ENCODE results near the gene CERS5.

Gene CERS5

DNA sequence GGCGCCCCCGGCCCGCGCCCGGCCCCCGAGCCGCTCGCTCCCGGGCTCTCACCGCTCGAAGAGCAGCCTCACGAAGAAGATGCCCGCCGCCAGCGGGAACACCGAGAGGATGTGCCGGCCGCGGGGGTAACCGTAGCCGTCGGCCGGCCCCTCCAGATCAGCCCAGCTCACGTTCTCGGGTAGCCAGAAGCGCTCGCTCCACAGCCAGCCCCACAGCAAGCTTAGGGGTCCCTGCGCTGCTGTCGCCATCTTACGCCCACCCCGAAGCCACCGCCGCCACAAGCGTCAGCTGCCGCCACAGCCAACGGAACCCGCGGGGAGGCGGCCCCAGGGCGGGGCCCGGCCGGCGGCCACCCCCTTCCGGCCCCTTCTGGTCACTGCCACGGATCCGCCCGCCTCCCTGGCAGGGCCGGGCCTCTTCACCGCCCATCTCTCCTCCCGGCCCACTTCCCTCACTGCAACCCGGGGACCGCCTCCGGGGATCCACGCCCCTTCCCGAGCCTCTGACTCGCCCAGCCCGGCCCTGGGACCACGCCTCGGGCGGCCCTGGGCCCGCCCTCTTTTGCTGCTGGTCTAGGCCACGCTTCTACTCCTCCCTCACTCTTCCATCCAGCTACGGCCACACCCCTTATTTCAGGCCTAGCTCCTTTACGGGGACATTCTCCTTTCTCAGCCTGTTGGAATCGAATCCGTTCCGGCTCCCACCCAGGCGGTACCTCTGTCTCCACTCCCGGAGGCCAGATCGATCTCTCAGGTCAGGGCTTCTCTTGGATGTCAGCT lies at the start of gene CERS5:
CERS5 (minus strand) TSS at position 321 of the 780 bp plus-strand sequence; CDS start at position 249, 72 bp downstream.
- peak; percentile 96 for DNase-seq (ENCODE audit: low spot score)

DNA sequence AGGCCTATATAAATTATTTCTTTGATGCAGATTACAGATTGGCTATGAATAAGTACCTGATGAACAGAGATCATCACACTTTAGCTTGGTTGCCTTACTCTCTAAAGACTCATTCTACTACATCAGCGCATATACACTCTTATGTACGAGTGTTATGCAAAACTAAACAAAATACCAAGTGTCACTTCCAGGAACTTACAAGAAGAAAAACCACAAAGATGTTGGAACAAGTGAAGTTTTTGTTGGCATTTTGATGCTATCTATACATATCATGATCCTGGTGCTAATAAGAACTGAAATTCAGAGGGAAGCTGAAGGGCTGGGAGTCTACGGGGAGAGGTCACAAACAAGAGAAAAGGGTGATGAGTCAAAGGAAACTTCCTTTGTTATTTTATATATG lies 47.9 kb upstream of the CERS5 start:
- DNase-seq (ENCODE audit: low spot score) = no peak

GRCh38 chr12:50214018-50214417 lies 46.8 kb upstream of the CERS5 start:
- no peak for DNase-seq (ENCODE audit: low spot score)

DNA sequence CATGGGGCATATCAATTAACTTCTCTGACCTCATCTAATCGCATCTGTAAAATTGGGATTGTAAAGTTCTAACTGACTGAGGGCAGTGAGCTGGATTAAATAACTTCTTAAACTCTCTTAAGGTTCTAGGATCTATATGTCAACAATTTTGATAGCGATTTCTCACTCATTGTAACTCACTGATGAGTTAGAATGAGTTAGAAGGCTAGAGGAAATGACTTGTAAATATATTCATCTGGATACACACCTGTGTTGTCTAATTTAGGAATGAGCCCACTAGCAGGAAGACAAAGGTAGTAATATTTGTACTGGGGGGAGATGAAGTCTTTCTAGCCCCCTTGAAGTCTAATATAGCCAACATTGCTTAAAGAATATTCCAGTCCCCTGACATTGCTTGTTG lies 46.3 kb upstream of the CERS5 start:
- DNase-seq (ENCODE audit: low spot score) = no peak

- no peak for DNase-seq (ENCODE audit: low spot score)
These were observed 44.9 kb upstream of the CERS5 start for GRCh38 chr12:50212071-50212467.

GRCh38 chr12:50211392-50212070 lies 44.4 kb upstream of the CERS5 start:
- no peak for DNase-seq (ENCODE audit: low spot score)

GRCh38 chr12:50207424-50207823 lies 40.3 kb upstream of the CERS5 start:
- no peak for DNase-seq (ENCODE audit: low spot score)

- no peak for DNase-seq (ENCODE audit: low spot score)
These were observed 38.5 kb upstream of the CERS5 start for GRCh38 chr12:50205648-50206047.

DNA sequence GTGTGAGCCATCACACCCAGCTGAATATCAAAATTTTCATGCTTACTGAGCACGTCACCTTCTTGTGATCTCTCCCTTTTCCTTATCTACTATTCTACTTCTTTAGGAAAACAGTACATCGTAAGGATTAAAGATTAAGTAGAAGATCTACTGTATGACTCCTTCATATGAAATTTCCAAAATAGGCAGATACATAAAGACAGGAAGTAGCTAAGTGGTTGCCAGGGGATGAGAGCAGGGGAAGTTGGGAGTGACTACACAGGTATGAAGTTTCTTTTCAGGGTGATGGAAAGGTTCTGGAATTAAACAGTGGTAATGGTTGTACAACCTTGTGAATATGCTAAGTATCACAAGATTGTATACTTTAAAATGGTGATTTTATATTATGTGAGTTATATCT lies 36.5 kb upstream of the CERS5 start:
- no peak for DNase-seq (ENCODE audit: low spot score)

- DNase-seq (ENCODE audit: low spot score) = no peak
These were observed 34.9 kb upstream of the CERS5 start for GRCh38 chr12:50201987-50202521.

DNA sequence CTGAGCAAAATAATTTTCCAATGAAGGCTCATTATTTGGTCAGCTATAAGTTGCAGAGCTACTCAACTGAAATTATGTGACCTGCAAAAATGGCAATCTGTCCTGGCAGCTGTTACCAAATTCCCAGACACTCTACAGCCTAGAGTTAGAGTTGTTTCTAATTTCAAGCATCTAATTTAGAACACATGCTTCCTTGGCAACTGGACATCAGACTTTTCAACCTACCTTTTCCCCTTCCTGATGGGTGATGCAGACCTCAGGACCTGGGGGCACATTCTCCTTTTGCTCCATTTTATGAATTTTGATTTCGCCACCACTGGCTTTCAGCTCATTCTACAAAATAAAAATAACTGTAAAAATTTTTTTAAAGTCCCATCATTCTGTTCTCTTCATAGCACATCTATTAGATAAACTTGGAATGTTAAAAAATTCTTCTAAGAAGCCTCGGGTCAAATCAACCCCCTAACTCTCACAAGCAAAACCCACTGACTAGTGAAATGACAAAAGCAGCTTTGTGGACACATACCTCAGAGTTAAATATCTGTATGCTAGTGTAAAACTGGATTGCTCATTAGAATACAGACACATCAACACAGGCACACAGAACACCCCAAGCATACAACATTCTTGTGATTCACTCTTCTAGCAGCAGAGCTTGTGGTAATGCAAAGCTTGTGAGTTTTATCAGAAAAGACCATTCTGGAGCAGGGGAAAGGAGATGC lies 33.5 kb upstream of the CERS5 start:
- no peak for DNase-seq (ENCODE audit: low spot score)

- no peak for DNase-seq (ENCODE audit: low spot score)
These were observed 31.7 kb upstream of the CERS5 start for GRCh38 chr12:50198829-50199228.

GRCh38 chr12:50197297-50197727 lies 30.1 kb upstream of the CERS5 start:
- no peak for DNase-seq (ENCODE audit: low spot score)

GRCh38 chr12:50196537-50196936 lies 29.4 kb upstream of the CERS5 start:
- DNase-seq (ENCODE audit: low spot score) = no peak

GRCh38 chr12:50195832-50196231 lies 28.7 kb upstream of the CERS5 start:
- no peak for DNase-seq (ENCODE audit: low spot score)

DNA sequence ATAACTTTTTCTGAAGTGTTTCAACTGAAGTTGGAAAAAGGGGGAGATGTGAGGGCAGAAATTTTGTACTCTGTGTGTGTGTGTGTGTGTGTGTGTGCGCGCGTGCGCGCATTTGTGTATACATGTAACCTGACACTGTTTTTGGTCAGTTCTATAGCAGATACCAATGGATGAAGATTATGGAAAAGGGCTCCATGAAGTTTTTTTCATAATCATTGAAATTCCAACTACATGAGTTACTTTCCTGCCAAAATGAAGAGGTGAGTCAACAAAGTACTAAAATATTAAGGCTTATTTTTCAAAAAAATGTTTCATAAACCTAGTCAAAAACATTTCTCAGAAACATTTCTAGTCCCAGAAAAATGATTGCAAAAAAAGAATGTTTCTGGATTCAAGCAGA lies 25.7 kb upstream of the CERS5 start:
- no peak for DNase-seq (ENCODE audit: low spot score)

DNA sequence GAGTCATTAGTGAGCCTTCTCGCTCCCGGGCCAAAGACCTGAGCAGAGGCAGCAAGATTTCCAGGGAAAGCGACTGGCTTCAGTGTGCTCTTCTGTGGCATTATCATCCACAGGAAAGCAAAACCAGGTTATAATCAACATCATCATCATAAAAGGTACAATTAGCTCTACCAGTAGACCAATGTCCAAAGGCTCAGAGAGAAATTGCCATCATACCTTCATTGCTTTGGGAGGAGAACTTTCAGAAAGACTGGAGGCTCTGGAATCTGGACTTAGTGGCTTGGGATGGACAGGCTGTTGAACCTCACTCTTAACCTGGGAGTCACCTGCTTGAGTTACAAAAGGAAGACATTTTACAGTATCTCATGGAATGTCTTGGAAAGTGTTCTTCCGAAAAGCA lies 25.1 kb upstream of the CERS5 start:
- no peak for DNase-seq (ENCODE audit: low spot score)

- no peak for DNase-seq (ENCODE audit: low spot score)
These were observed 23.7 kb upstream of the CERS5 start for GRCh38 chr12:50190859-50191258.

- no peak for DNase-seq (ENCODE audit: low spot score)
These were observed 21.9 kb upstream of the CERS5 start for GRCh38 chr12:50188875-50189575.

- no peak for DNase-seq (ENCODE audit: low spot score)
These were observed 21.1 kb upstream of the CERS5 start for GRCh38 chr12:50188241-50188781.

GRCh38 chr12:50187084-50187900 lies 20.1 kb upstream of the CERS5 start:
- no peak for DNase-seq (ENCODE audit: low spot score)
